IPS DF 19.7 (cell line): ENCODE data around the gene TNIP1.
A peak's percentile ranks its signal among the peaks of the same experiment; 100 is the strongest.

Experiments
- DNase-seq: peaks from one replicate; pipeline ENCODE4 v3.0.0-alpha.2; 2013; ENCODE audit warnings: low read depth, low spot score

TNIP1 gene

DNA sequence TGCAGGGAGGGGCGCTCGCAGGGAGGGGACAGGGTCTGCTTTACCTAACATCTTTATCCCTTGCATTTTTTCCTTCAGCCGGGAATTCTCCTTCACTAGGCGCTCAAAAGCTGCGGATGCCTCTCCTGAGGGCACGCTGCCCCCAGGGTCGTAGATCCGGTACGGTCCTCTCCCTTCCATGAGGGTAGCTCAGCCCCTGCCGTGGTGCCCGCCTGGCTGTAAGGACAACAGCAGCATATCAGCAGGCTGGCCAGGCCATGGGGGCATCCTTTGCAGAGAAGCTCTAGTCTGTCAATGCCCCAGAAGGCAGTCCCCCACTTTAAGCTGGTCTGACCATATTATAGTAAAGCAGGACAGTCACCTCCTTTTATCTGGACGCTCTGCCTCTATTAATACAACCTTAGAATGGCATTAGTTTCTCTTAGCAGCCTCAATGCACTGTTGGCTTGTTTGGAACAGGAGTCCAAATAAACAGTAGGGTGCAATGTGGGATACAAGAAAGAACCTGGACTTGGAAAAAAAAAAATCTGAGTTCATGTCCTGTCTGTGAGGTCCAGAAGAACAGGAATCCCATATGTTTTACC lies 15.8 kb downstream of the TNIP1 start:
- no peak for DNase-seq

DNA sequence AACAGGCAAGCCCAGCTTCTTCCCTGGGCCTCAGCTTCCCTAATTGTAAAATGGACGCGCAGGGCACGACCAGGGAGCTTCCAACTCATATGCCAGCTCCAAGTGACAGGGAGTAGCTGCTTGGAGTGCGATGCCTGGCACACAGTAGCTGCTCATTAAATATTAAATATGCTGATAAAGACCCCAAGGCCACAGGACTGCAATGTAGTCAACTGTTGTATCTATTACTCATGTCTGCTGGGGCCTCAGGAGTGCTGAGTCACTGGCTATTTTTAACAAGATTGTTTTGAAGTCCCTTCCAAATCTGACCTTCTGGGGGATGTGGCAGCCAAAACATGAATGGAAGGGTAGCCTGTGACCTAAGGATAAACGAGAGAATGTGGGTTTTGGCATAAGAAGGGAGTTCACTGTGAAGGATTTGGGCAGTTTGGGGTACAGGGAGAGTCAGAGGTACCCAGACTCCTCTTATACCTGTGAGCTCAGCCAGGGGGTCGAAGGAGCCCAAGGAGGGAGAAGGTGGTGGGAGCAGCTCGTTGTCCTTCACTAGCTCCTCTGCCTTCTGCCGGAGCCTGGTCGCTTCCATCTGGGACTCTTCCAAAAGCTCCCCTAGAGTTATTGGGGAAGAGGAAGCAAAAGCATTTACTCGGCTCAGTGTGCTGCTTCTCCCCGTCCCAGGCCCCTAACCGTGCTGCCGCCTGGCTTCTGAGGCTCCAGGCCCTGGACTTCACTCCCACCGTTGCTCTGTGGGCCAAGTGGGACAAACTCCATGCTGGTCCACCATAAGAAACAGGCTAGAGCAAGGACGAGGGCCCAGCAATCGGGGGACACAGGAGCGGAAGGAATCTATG lies 17.5 kb downstream of the TNIP1 start:
- DNase-seq: no peak

DNA sequence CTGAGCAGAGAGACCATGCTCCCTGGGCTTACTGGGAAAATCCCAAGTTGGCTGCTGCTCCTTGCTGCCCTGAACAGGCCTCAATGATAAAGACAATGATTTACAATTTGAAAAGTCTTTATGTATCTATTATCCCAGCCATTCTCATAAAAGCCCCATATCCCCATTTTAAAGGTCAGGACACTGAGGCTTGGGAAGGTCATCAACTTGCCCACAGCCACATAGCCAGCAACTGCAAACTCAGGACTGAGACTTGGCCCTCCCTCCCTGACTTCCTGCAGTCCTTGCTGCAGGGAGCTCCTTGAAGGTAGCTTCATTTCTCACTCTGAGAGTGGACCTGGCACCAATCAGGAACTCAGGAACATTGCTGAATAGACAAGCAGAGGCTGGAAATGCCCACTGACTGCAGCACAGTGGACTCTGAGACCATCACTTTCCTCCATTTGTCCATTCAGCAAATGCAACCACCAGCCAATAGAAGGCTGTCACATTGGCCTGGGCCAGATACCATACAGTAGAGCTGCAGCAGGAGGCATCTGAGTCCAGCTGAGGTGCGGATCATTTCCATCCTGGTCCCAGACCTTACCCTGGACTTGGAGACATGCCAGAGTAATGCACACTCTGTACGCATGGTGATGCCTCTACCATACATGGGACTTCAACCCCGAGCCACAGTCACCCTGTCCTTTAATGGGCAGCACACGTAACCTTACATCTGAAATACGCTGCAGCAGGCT lies 18.3 kb downstream of the TNIP1 start:
- no peak for DNase-seq

DNA sequence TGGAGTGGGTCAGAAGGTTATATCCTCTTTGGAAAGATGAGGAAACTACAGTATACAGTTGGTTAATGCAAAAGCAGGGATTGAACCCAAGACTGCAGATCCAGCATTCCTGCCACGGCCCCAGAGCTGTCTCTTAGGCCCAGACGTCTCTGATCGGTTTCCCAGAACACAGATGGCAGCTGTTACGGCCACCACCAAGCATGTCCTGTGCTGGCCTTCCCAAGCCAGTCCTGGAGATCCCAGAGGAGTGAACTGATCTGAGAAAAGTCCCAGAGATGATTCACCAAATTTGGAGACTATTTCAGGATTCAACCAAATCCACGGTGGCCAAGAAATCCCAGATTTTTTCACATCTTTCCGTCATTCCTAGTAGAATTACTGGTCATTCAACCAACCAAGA lies 20.1 kb downstream of the TNIP1 start:
- DNase-seq: no peak

DNA sequence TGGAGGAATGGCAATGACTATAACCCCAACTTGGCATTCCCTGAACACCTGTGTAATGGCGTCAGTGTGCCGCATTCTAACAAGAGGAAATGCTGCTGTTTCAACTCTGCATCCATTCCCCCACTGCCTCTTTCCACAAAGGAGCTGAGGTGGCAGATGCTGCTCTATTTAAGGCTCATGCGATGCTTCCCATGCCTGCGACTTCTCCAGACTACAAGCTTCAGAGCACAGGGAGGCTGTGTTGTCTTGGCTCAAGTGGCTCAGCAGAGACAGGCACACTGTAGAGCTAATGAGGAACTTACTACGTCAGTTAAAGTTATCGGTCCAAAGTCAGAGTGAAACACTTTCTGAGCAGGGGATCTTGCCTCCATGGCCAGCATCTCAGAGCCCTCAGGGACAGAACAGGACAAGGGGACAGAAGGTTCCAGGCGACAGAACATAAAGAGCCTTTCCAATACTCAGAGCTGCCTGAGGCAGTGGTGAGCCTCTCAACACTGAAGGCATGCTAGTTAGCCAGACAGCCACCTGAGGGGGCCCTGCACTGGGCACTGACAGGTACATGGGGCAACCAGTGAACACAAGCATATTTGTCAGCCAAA lies 21.8 kb downstream of the TNIP1 start:
- DNase-seq: no peak

DNA sequence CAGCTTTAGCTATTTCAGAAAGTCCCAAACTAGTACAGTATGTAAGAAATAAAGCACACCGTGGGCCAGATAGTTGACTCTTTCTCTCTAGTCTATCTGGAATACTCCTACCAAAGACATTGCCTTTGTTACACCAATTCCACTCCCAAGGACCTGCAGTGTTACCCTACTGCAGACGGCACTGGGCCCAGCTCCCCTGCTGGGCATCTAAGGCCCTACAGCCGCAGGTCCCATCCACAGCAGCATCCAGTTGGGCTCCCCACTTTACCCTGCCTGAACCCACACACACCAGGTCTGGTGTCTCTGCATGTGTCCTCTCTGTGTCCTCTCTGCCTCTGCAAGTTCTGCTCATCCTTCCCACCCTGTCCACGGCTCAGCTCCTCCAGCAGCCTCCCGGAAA lies 22.5 kb downstream of the TNIP1 start:
- no peak for DNase-seq

DNA sequence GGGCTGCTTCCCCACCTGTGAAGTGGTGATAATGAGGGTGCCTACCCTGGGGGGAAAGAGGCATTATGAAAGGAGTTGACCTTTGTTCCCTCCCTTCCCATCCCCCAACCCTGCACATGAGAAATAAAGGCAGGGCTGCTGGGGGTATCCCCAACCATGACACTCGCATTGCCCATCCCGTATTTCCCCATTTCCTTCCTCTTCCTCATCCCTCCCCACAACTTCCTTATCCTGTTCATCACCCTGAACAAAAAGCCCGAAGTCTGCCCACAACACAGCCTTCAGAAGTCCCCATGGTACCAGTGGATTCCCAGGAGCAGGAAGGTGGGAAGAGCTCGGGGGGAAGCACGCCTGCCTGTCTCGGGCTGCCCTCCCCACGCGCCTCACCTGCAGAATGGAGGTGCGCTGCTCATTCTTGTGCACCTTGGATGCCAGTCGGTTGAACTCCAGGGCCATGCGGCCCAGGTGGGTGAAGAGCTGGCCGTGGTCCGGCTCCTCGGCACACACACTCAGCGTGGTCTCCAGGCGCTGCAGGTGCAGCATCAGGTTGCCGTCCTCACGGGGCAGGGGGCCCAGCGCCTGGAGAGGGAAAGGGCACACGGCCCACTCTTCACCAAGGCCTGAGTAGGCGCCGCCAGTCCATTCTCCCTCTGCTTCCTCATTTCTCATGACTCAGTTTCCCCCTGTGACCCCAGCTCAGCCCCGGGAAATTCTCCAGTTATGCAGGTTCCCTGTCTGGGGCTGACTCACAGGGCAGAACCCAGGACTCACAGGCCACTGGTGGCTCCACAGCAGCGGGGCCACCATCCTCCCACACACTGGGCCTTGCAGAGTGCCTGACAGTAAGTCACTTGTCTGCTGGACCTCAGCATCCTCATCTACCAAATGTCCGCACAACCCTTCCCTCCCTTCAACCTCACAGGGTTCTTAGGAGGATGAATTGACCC lies 24.2 kb downstream of the TNIP1 start:
- DNase-seq: no peak

DNA sequence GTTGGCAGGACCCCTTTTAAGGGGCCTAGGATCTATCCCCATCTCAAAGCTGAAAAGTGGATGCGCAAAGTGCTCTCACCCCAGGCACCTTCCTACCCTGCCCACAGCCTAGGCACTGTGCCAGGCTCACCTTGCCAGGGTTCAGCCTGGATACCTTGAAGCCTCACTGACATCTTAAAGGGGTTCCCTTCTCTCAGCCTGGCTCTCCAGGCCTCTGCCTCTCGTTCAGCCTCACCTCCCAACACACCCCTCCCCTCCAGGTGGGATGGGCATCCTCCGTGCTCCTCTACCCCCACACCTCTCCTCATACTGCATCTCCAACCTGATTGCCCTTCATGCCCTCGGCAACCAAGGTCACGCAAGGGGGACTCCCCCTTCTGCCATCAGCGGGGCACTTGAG lies 25.5 kb downstream of the TNIP1 start:
- DNase-seq: no peak

DNA sequence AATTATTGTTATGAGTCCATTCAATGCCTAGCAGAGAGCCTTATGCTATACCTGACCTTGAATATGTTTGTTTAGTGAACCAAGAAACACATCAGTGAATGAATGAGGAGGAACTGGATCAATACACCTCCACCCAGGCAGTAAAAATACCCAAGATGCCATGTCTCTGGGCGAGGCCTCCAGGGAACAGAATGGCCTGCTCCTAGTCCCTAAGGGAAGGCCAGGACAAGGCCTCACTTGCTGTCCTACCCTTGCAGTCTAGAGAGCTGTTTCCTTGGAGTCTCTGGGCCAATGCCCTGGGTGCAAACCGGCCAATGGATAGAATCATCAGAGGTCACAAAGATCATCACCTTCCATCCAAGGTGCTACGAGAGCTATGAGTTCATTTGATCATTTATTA lies 26.1 kb downstream of the TNIP1 start:
- no peak for DNase-seq

DNA sequence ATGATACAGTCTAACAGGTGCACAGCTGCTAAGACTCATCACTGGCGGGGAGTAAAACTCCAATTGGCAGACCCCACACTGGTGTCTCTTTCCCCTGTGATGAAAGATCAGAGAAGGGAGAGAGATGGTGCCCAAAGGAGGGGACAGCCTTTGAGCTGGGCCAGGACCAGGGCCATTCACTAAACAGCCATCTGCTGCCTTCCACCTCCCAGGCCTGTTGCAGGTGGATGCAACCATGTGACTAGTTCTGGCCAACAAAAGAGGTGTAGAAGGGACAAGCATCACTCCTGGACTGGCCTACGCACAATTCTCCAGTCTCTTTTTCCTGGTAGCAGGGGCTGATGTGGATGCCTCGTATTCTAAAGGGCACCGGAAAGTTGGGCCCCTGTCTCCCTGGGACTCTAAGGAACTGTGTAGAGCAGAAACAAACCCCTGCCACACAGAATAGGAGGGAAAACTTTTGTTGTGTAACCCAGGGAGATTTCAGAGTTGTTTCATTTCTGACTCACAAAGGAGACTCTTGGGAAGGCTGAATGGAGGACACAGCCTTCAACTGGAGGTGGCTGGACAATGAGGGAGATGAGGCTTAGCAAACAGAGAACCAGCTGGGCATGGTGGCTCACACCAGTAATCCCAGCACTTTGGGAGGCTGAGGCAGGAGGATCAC lies 26.9 kb downstream of the TNIP1 start:
- no peak for DNase-seq

DNA sequence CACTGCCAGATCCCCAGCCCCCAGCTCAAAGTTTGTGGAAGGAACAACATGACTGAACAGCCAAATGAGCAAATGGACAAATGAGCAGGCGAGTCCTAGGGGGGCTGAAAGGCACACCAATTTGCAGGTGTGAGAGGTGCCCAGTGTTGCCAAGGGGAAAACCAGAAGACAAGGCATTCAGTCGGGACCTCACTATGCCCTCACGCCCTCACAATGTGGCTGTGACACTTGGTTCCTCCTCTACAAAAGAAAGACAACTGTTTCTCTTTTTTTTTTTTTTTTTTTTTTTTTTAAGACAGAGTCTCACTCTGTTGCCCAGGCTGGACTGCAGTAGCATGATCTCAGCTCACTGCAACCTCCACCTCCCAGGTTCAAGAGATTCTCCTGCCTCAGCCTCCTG lies 28.0 kb downstream of the TNIP1 start:
- no peak for DNase-seq

DNA sequence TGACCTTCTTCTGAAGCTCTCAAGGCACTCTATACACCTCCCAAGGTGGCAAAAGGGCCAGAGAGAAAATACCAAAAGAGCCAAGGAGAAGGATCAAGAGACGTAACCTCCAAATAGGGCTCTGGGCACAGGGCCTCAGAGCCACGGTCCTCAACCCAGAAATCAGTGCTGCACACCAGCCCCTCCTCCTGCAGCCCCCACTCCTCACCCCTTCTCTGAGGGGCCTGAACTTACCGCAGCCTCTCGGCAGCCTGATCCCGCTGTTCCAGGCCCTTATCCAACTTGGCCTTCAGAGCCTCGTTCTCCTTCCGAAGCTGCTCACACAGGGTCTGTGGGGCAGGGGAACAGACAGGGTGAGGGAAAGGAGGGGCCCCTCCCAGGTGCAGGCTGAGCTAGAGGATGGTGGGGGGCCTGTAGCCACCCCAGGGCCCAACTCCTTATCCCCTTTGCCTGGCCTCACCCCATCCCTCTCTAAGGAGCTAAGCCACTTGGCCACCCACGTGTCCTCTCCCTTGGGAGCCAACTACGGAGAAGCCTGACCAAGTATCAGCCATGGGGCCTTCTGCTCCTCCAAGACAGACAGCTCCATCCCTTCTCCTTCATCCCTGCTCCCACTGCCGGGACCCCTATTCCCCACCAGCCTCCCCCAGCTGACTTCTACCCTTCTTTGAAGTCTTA lies 28.8 kb downstream of the TNIP1 start:
- DNase-seq: no peak

DNA sequence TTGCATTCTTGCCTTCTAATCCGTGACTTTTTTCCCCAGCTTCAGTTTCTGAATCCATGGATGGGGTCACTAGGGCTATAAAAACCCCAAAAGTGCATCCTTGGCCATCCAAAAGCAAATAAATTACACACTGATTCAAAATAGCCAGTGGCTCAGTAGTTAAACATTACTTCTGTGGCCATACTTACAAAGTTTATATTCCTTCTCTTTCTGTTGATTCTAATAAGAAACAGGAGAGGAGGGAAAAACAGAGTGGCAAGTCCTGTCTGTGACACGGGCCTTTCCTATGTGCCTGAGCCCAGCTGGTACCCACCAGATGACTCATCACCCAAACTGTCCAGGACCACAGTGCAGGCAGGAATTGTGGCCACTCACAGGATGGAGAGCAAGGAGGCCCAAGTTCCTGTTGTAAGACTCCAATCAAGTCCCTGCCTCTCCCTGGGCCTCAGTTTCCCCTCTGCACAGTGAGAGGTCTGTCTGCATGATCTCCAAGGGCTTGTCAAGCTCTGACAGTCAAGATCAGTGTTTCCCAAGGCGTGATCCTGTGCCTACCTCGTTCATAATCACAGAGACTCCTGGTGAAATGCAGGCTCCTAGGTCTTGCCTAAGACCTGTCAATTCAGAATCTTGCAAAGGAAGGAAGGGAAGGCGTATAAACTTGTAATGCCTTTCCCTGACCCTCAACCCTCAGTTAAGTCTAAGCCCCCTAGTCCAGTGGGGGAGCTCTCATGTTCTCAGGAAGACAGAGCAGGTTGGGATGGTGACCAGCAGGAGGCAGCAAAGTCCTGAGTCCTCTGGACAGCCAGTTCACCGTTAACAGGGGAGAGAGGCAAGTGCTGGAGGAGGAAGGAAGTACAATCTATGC lies 29.5 kb downstream of the TNIP1 start:
- DNase-seq: peak; percentile 54

DNA sequence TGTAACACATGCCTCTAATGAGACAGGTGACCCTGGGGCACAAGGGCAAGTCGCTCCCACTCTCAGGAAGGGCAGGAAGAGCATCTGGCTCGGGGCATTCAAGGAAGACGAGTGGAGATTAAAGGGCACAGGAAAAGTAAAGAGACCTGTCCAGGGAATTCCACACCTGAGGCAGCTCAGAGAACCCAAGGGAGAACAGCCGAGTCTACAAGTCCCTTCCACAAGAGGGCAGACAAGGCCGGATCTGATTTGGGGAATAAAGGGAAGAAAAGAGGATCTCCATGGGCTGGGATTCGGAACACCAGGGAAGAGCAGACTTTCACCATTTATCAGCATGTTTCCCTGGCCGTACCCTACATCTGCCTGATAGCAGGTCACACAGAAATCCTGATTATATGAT lies 32.3 kb downstream of the TNIP1 start:
- no peak for DNase-seq

DNA sequence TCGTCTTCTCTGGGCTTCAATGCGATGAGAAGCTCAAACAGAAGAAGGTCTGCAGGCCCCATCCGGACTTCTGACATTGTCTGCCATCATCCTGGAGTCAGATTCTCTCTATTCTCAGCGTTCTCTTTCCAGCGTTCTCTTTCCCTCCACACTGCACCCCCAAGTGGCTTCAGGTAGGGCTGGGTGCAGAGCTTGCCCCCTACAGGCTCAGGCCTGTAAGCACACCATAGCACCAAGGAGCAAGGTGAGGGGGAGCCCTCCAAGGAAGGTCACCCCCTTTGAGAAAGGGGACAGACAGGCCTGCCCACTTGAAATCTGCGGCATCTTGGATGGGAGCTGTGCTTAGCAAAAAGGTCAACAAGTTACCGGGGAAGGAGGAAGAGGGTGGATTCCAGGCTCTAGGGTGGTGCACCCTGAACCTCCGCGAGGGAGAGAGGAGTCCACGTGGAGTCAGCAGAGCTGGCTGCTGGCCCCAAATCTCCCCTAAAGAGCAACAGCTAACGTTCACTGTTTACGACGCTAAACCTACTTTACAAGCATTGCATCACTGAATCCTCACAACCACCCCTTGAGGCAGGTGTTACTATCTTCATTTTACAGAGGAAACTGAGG lies 32.9 kb downstream of the TNIP1 start:
- DNase-seq: peak; percentile 23

DNA sequence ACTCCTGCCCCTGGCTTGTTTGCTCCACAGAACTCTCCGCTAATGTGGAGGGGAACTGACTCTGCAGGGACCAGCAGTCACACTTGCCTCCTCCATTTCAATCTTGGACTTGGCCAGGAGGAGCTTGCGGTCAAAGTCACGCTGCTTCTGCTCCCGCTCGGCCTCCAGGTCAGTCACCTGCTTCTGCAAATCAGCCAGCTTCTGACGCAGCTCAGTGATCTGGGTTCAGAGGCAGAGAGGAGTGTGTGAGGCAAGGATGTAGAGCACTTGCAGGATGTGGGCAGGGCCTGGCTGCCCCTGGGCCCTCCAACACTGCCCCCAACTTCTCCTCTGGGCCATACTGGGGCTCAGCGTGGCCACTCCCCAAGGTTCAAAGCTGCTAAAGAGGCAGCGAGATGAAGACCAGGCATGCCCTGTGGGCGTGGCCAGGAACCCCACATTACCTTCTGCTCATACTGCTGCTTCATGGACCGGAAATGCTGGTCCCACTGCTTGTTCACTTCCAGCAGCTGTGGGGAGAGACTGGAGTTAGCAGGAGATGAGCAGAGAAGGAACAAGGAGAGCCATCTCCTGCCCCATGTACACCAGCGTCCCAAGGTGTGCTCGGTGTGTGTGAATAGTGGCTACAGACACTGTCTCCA lies 38.3 kb downstream of the TNIP1 start:
- no peak for DNase-seq

DNA sequence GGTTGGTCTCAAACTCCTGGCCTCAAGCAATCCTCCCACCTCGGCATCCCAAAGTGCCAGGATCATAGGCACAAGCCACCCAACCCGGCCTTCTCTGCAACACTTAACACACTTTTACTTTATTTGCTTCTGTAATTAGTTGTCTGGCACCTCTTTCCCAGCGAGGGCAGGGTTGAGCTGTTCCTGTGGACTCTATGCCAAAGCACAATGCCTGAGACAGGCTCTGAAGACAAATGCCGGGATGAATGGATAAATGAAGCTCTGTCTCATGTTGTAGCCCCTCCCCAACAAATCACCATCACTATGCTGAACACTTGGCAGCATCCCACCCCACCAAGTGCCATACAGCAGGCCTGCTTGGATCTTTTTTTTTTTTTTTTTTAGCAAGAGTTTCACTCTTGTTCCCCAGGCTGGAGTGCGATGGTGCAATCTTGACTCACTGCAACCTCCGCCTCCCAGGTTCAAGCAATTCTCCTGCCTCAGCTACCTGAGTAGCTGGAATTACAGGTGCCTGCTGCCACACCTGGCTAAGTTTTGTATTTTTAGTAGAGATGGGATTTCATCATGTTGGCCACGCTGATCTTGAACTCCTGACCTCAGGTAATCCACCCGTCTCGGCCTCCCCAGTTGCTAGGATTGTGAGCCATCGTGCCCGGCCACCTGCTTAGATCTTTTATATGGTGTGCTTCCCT lies 39.1 kb downstream of the TNIP1 start:
- DNase-seq: no peak
